Fibroblast of lung (primary cell): ENCODE data around the gene FDPS.

ENCODE experiments used
- EZH2 ChIP-seq: IDR thresholded peaks from 2 replicates; pipeline ENCODE4 v1.5.1; 2012; ENCODE audit warnings: low read length, control low read depth, mild to moderate bottlenecking; ENCODE audit errors: missing control alignments
- TF ChIP-seq, protein P1 (sequence below), 2 donors: IDR thresholded peaks in 1 of 2; conservative IDR thresholded peaks in 1 of 2; 1 replicate in 1 of 2; 2 replicates in 1 of 2; pipeline ENCODE4 v1.5.1; 2011 to 2012; ENCODE audit warnings: low read length in 2 of 2, control low read depth in 1 of 2, inconsistent platforms in 1 of 2, low read depth in 1 of 2, mild to moderate bottlenecking in 1 of 2

- TF ChIP-seq, protein P1, sequence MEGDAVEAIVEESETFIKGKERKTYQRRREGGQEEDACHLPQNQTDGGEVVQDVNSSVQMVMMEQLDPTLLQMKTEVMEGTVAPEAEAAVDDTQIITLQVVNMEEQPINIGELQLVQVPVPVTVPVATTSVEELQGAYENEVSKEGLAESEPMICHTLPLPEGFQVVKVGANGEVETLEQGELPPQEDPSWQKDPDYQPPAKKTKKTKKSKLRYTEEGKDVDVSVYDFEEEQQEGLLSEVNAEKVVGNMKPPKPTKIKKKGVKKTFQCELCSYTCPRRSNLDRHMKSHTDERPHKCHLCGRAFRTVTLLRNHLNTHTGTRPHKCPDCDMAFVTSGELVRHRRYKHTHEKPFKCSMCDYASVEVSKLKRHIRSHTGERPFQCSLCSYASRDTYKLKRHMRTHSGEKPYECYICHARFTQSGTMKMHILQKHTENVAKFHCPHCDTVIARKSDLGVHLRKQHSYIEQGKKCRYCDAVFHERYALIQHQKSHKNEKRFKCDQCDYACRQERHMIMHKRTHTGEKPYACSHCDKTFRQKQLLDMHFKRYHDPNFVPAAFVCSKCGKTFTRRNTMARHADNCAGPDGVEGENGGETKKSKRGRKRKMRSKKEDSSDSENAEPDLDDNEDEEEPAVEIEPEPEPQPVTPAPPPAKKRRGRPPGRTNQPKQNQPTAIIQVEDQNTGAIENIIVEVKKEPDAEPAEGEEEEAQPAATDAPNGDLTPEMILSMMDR (conservative IDR thresholded peaks at IDR 0.05 in 1 of 2, IDR thresholded peaks at IDR 0.05 in 1 of 2; ENCODE audit: low read depth in 1 of 2, low read length in 2 of 2): no peak
- no peak for TF ChIP-seq EZH2
Measured at GRCh38 chr1:155282488-155283091, 26.1 kb upstream of the FDPS start.
